HG03457 (cell line): Measurements from ENCODE around the gene FOXO1.
A peak's percentile ranks its signal among the peaks of the same experiment; 100 is the strongest.

Experiments used
- ATAC-seq: cut with Tn5 transposase; IDR thresholded peaks from one replicate; pipeline ENCODE4 v1.9.1; 2021; ENCODE audit warnings: moderate number of reproducible peaks; ENCODE audit not compliant: unreplicated experiment

FOXO1 gene

DNA sequence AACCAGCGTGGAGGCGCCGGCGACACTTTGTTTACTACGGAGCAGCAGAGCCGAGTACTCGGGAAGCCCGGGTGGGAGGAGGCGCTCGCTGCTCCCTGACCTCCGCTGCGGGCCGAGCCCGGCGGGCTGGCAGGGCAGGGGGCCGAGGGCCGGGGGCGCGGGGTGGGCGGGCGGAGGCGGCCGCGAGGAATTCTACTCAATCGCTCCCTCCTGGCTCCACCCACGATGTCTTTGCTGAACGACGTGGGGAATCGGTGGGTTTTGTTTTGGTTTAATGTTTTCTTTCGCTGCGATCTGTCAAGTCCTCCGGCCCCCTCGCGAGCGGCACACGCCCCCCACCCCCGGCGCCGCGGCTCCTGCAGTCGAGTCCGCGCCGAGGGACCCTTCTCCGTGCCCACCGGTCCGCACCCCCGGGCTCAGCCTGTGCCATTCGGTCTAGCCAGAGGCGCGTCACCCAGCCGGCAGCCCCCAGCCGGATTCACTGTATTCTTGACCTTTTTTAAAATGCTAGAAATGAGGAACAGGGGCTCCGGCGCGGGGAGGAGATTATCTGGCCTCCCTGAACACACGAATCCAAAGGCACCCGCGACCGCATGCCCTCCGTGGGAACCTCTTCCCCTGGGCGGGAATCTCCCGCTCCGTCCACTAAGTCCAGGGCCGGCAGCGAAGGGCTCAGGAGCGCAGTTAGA lies 636 bp upstream of the FOXO1 start:
- ATAC-seq: no peak

GRCh38 chr13:40665126-40666044 lies 1.1 kb downstream of the FOXO1 start:
- ATAC-seq: no peak

GRCh38 chr13:40664350-40665125 lies 1.9 kb downstream of the FOXO1 start:
- no peak for ATAC-seq

DNA sequence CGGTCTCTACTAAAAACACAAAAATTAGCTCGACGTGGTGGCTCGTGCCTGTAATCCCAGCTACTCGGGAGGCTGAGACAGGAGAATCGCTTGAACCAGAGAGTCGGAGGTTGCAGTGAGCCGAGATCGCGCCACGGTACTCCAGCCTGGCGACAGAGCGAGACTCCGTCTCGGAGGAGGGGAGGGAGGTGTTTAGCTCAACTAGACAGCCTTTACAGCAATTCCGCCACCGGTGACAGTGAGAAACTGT lies 2.4 kb downstream of the FOXO1 start:
- ATAC-seq: peak; percentile 18

- peak; percentile 20 for ATAC-seq
These were observed 3.6 kb downstream of the FOXO1 start for GRCh38 chr13:40662866-40663265.

- no peak for ATAC-seq
These were observed 4.4 kb downstream of the FOXO1 start for GRCh38 chr13:40661875-40662665.

DNA sequence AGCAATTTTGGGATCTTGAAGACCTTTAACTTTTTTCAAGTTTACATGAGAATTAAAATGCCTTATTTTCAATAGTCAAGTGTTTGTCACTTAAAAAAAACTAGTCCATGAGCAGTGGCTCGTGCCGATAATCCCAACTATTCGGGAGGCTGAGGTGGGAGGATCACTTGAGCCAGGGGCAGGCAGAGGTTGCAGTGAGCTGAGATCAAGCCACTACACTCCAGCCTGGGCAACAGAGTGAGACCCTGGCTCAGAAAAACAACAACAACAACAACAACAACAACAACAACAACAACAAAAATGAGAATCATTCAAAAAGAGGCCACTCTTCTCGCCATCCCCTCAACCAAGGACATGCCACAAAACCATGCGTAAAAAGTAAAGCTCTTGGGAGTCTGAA lies 5.7 kb downstream of the FOXO1 start:
- no peak for ATAC-seq

DNA sequence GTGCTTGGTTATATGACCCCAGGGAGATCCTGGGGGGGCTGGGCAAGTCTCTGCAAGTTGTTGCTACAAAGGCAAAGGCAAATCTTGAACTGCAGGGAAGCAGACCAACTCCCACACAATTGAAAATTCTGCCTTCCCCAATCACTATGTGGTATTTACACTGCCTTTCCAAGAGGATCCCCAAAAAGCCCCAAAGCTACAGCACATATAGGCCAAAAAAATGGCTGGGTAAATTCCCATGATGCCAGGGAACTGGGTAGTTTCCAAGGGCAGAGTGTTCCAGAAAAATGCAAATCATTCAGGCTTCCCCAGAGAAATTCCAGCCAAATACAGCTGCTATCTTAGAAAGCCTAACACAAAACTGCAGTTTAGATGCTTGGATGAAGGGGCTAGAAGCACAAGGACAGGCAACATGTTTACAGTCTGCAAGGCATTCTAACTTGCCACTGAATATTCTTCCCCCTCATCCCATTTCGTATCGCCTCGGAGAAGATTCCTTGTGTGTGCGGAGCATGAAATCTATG lies 6.2 kb downstream of the FOXO1 start:
- ATAC-seq: no peak

DNA sequence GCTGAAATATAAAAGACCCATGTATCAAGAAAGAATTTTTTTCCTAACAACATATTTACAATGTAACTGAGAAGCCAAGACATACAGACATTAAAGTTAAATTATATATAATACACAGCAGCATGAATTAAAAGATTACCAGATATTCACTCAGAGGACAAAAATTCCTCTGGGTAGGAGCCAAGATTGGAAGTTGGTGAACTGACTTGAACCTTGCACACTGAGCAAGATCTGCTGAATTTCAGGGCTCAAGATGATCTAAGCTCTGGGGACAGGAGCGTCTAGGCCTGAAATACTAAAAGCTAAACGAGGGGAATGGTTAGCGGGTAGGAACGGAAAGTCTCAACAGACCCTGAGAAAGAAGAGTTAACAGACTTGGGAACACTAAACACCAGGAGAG lies 8.5 kb downstream of the FOXO1 start:
- no peak for ATAC-seq

GRCh38 chr13:40657307-40657706 lies 9.1 kb downstream of the FOXO1 start:
- ATAC-seq: no peak

DNA sequence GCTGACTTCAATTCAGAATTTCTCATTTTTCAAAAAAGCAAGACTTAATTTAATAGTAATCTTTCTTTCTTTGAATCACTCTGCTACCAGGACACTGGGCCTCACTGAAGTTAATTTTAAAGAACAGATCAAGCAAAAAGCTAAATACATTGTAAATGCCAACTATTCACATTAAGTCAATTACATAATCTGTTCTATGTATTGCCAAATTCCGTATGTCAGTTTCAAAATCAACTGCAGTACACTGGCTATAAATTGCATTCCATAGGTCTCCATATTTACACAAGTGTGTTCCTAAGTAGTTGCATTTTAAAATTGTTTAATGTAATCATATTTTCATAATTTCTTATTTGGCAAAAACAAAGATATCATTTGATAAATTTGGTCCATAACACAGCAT lies 10.1 kb downstream of the FOXO1 start:
- no peak for ATAC-seq

- no peak for ATAC-seq
These were observed 12.7 kb downstream of the FOXO1 start for GRCh38 chr13:40653527-40654318.

DNA sequence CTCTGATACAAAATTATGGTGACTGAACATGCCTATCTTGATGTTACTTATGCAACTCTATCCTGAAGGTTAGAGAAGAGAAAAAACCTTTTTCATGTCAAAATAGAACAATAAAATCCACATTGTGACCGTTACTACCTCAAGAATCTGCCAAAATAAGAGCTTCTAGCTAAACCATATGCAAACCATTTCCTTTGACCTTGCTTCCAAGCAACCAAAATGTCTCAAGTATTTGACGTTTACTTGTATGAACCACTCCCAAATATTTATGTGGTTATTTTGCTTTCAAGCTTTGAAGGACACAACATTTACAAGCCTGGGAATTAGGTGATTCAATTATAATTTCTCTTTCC lies 13.9 kb downstream of the FOXO1 start:
- no peak for ATAC-seq

DNA sequence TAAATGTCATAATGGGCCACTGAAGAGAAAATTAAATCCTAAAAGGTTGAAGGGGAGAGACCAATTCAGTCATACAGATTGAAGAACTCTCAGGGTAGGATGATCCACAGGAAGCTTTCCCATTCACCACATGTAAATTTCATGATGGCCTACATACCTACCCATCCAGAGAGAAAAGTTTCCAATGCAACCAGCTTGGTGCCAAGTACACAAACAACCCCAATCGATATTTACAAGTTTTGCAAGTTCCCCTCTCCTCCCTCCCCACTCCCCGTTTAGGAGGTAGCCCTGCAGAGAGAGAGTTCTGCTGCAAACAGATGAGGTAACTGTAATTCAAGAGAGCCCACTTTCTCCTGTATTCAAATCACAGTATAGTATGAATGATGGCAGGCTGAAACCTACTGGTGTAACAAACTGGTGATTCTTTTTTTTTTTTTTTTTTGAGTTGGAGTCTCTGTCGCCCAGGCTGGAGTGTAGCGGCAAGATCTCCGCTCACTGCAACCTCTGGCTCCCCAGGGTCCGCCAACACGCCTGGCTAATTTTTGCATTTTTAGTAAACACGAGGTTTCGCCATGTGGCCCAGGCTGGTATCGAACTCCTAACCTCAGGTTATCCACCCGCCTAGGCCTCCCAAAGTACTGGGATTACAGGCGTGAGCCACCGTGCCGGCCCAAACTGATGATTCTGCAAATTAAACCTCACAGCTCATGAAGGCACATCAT lies 14.4 kb downstream of the FOXO1 start:
- no peak for ATAC-seq

DNA sequence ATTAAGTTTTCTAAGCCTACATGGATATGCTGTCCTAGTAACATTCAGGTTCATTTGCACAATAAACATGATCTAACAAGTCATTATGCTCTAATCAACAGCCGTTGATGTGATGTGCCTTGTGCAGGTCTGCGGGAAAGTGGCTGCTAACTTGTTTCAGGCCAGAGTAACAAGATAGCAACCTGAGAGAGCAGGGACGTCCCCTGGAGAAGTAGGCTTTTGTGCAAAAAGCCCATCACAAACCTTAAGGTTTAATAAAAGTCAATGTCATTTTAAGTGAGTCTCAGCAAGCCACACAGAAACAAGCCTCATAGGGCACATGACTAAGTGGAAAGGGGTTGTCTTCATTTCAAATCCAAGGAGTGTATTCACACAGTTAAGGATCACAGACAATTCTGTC lies 17.6 kb downstream of the FOXO1 start:
- no peak for ATAC-seq

- ATAC-seq: no peak
These were observed 18.4 kb downstream of the FOXO1 start for GRCh38 chr13:40648040-40648439.

DNA sequence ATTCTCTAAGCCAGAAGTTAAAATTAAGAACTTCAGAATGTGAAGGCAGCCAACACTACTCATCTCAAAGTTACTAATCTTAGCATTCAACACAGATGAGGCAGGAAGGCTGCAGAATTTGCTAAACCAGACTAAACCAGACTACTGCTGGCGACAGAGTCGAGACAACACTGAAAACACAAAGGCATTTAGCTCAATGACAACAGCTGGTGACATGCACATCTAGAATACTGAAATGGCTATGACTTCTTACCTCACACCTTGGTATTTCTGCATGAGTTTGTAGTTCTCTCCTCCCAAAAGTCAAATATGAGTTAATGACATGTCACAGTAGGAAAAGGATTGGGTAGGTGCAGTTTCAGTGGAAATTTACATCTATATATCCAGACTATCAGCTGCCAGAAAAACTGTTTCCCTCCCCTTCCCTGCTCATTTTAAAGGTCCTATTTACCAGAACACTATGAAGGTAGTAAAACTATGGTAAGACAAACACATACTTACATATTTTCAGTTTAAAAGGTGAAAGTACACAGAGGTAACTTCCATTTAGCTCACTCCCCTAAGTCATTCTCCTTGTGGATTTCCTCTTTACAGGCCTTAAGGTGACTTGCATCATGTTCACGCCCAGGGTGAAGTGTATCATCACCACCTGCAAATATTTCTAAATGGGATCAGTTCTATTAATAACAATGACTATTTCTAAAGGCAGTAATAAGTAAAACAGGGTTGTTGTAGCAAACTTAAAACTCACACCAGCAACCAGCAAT lies 21.4 kb downstream of the FOXO1 start:
- no peak for ATAC-seq

DNA sequence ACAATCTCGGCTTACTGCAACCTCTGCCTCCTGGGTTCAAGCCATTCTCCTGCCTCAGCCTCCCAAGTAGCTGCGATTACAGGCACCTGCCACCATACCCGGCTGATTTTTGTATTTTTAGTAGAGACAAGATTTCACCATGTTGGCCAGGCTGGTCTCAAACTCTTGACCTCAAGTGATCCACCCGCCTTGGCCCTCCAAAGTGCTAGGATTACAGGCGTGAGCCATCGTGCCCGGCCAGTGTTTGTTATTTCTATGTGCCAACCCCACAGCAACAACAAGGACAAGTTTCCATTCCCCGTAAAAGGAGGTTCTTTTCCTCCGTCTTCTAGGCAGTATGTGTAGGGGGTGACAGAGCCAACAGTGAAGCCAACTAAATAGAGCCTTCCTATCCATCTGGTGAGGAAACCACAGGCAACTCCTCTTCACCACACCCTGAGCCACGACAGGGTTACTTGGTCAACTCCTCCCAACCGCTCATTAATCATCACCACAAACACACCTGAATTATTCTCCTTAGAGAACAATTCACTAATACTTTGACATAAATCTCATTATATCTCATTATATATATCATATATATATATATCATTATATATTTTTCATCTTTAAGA lies 25.5 kb downstream of the FOXO1 start:
- ATAC-seq: no peak
